CD4-positive, alpha-beta T cell (primary cell): ENCODE measurements around the gene USP33. TPM values are rescaled to one million over a fixed set of nuclear protein-coding genes. Genes with fewer than 3 reads are reported as not detected.

Experiments
- ATAC-seq: fragments of 200-7000 bp; cut with Tn5 transposase; one replicate; pipeline ENCODE4 v1.10.0; 2022; ENCODE audit warnings: mild to moderate bottlenecking; ENCODE audit not compliant: poor library complexity
- CTCF ChIA-PET: fragments of 350-600 bp; sonication (Branson Sonifier 250); formaldehyde crosslinking; loops from one replicate; lab custom pipeline; 2021; ENCODE audit warnings: antibody characterized with exemption, inconsistent platforms; lab: Charles Lee
- POLR2A ChIA-PET: fragments of 350-600 bp; sonication (Branson Sonifier 250); formaldehyde crosslinking; loops from one replicate; lab custom pipeline; 2021; ENCODE audit warnings: antibody characterized with exemption, inconsistent platforms; lab: Charles Lee
- DNase-seq, 14 experiments: peaks; one replicate each; pipeline ENCODE4 v3.0.0-alpha.2; 2013 to 2020; ENCODE audit warnings: mixed read lengths in 2 of 14
- H3K27ac ChIP-seq, 2 donors: one replicate each; pipeline versions ENCODE4 v1.5.1 to v1.7.0; 2013; ENCODE audit warnings: low read length in 2 of 2, low read depth in 1 of 2, mild to moderate bottlenecking in 1 of 2
- H3K27me3 ChIP-seq, 2 experiments: 1 replicate in 1 of 2; 2 replicates in 1 of 2; pipeline versions ENCODE4 v1.6.1 to v1.7.0; 2013; ENCODE audit warnings: low read length in 2 of 2, control low read depth in 1 of 2, mild to moderate bottlenecking in 1 of 2, moderate library complexity in 1 of 2; ENCODE audit not compliant: insufficient read depth in 2 of 2, control insufficient read depth in 1 of 2
- H3K36me3 ChIP-seq: one replicate; pipeline ENCODE4 v1.6.1; 2013; ENCODE audit warnings: low read length, control low read depth; ENCODE audit not compliant: insufficient read depth
- H3K4me1 ChIP-seq: one replicate; pipeline ENCODE4 v1.6.1; 2013; ENCODE audit warnings: low read length, control low read depth; ENCODE audit not compliant: insufficient read depth
- H3K4me3 ChIP-seq: one replicate; pipeline ENCODE4 v1.5.1; 2013; ENCODE audit warnings: mild to moderate bottlenecking, low read length, moderate library complexity
- H3K9me3 ChIP-seq, 2 experiments: 1 replicate in 1 of 2; 2 replicates in 1 of 2; pipeline versions ENCODE4 v1.6.1 to v1.7.0; 2013; ENCODE audit warnings: low read length in 2 of 2, mild to moderate bottlenecking in 2 of 2, control low read depth in 1 of 2, moderate library complexity in 1 of 2; ENCODE audit not compliant: control insufficient read depth in 1 of 2, insufficient read depth in 1 of 2
- H3K27ac Mint-ChIP-seq: one replicate; pipeline ENCODE4 v1.8.0; 2020; ENCODE audit warnings: mixed read lengths
- H3K27me3 Mint-ChIP-seq: one replicate; pipeline ENCODE4 v1.8.0; 2021; ENCODE audit warnings: mixed read lengths
- H3K36me3 Mint-ChIP-seq: one replicate; pipeline ENCODE4 v1.8.0; 2021; ENCODE audit warnings: low read depth, mixed read lengths
- H3K4me1 Mint-ChIP-seq: one replicate; pipeline ENCODE4 v1.8.0; 2021; ENCODE audit warnings: low read depth, mixed read lengths
- H3K4me3 Mint-ChIP-seq: one replicate; pipeline ENCODE4 v1.8.0; 2020; ENCODE audit warnings: mild to moderate bottlenecking, mixed read lengths
- H3K9me3 Mint-ChIP-seq: one replicate; pipeline ENCODE4 v1.8.0; 2020; ENCODE audit warnings: mixed read lengths
- CTCF ChIP-seq: fragments of 200-600 bp; IDR thresholded peaks from one replicate; pipeline ENCODE4 v1.8.0; 2022; ENCODE audit warnings: antibody characterized with exemption, mild to moderate bottlenecking
- intact Hi-C, 2 experiments: fragments of 100-400 bp; cut with DNase I in 1 of 2; cut with micrococcal nuclease in 1 of 2; formaldehyde crosslinking; loops; one replicate each; pipeline versions ENCODE4 v1.15.1 to v1.9.0; 2023 to 2025; cut with DNase I, micrococcal nuclease
- total RNA-seq, 174 experiments: library from RNA in 2 of 174; stranded (reverse) in 2 of 174; gene quantifications; one replicate each; pipeline ENCODE4 v1.2.3 and lab custom pipeline; 2021 to 2026

Gene USP33
- total RNA-seq, 2 experiments from 2014 or later, result 69.7 to 71.6 TPM

GRCh38 chr1:77739235-77739634, 20.4 kb downstream of the USP33 start:
- no peak overlapping the region for H3K4me3 ChIP-seq
- H3K27me3 ChIP-seq, result no peaks in the 10 kb centered on the region
- no peak for TF ChIP-seq CTCF
- H3K36me3 Mint-ChIP-seq, result peaks cover 71% of the 10 kb centered on the region
- peaks cover 31% of the 10 kb centered on the region for H3K36me3 ChIP-seq
- no peak overlapping the region for H3K27ac ChIP-seq
- no peaks in the 10 kb centered on the region for H3K4me1 ChIP-seq
- H3K27me3 Mint-ChIP-seq, result no peaks in the 10 kb centered on the region
- ChIA-PET CTCF (interaction anchor here (0.6 kb wide), 1 partner anchor 119 kb away, joined by 3 read pairs; no protein-coding TSS in a partner anchor), POLR2A (no interaction called here)
- no peak overlapping the region for H3K27ac Mint-ChIP-seq
- no peak overlapping the region for H3K4me3 Mint-ChIP-seq
- DNase-seq (no peak), ATAC-seq (no peak)
- H3K9me3 Mint-ChIP-seq, result no peaks in the 10 kb centered on the region
- H3K9me3 ChIP-seq, result no peaks in the 10 kb centered on the region
- intact Hi-C loops, result loop anchor here in 1 of 2 experiments (10.0 kb wide), 1 partner anchor 376 kb away; no protein-coding TSS in a partner anchor
- H3K4me1 Mint-ChIP-seq, result peaks cover 16% of the 10 kb centered on the region

- CTCF ChIA-PET, result no interaction called here
- Mint-ChIP-seq H3K4me1 (no peaks in the 10 kb centered on the region), H3K9me3 (no peaks in the 10 kb centered on the region), H3K36me3 (peaks cover 83% of the 10 kb centered on the region), H3K4me3 (no peak overlapping the region), H3K27ac (no peak overlapping the region), H3K27me3 (no peaks in the 10 kb centered on the region)
- Histone ChIP-seq H3K4me1 (no peaks in the 10 kb centered on the region), H3K27me3 (no peaks in the 10 kb centered on the region), H3K27ac (no peak overlapping the region), H3K4me3 (no peak overlapping the region), H3K9me3 (no peaks in the 10 kb centered on the region), H3K36me3 (peaks cover 43% of the 10 kb centered on the region)
- intact Hi-C loops, result loop anchor here in 1 of 2 experiments (10.0 kb wide), 1 partner anchor 383 kb away; no protein-coding TSS in a partner anchor
- TF ChIP-seq CTCF, result no peak
- ATAC-seq, result no peak
- DNase-seq, result no peak
- POLR2A ChIA-PET, result no interaction called here
These were observed 27.6 kb downstream of the USP33 start for GRCh38 chr1:77732090-77732489.

GRCh38 chr1:77725706-77726105, 33.9 kb downstream of the USP33 start:
- intact Hi-C loops, result loop anchor here in 1 of 2 experiments (5.0 to 10.0 kb wide), 2 partner anchors 237 to 389 kb away; no protein-coding TSS in a partner anchor
- no peaks in the 10 kb centered on the region for H3K27me3 ChIP-seq
- no peaks in the 10 kb centered on the region for H3K9me3 Mint-ChIP-seq
- no peak overlapping the region for H3K4me3 Mint-ChIP-seq
- H3K36me3 Mint-ChIP-seq, result peaks cover 98% of the 10 kb centered on the region
- H3K27ac ChIP-seq, result no peak overlapping the region
- POLR2A ChIA-PET, result no interaction called here
- H3K27me3 Mint-ChIP-seq, result no peaks in the 10 kb centered on the region
- no peak overlapping the region for H3K4me3 ChIP-seq
- no peaks in the 10 kb centered on the region for H3K4me1 ChIP-seq
- no peaks in the 10 kb centered on the region for H3K9me3 ChIP-seq
- no peaks in the 10 kb centered on the region for H3K4me1 Mint-ChIP-seq
- H3K27ac Mint-ChIP-seq, result no peak overlapping the region
- DNase-seq (no peak), ATAC-seq (no peak)
- H3K36me3 ChIP-seq, result peaks cover 82% of the 10 kb centered on the region
- CTCF ChIA-PET, result no interaction called here
- TF ChIP-seq CTCF, result no peak
